Cerebellar cortex (tissue), 1 donor: Measurements from ENCODE around the gene MESD.
"Not testable (repeated sequence)": the region's sequence is repeated elsewhere in the genome, so short reads cannot be mapped to it uniquely, and the experiment has no call there.

Experiments
- DNase-seq: peaks from one replicate; pipeline ENCODE4 v3.0.0-alpha.2; 2015; ENCODE audit warnings: low spot score

Gene MESD

GRCh38 chr15:80965454-80965853, 24.2 kb downstream of the MESD start:
- not testable (repeated sequence) for DNase-seq

- DNase-seq, result no peak
These were observed 30.7 kb downstream of the MESD start for GRCh38 chr15:80958818-80959495.

GRCh38 chr15:80957976-80958375, 31.6 kb downstream of the MESD start:
- DNase-seq, result no peak

GRCh38 chr15:80957556-80957955, 32.1 kb downstream of the MESD start:
- no peak for DNase-seq

- DNase-seq, result not testable (repeated sequence)
These were observed 33.8 kb downstream of the MESD start for GRCh38 chr15:80955571-80956452.

GRCh38 chr15:80953953-80954778, 35.5 kb downstream of the MESD start:
- no peak for DNase-seq

GRCh38 chr15:80953001-80953952, 36.3 kb downstream of the MESD start:
- DNase-seq, result no peak

GRCh38 chr15:80951941-80952340, 37.7 kb downstream of the MESD start:
- no peak for DNase-seq

- DNase-seq, result no peak
These were observed 39.1 kb downstream of the MESD start for GRCh38 chr15:80950291-80951078.

- DNase-seq, result no peak
These were observed 39.9 kb downstream of the MESD start for GRCh38 chr15:80949756-80950155.

GRCh38 chr15:80948651-80949292, 40.8 kb downstream of the MESD start:
- DNase-seq, result no peak

GRCh38 chr15:80946576-80946975, 43.0 kb downstream of the MESD start:
- DNase-seq, result no peak

- no peak for DNase-seq
These were observed 44.0 kb downstream of the MESD start for GRCh38 chr15:80945605-80946004.

- no peak for DNase-seq
These were observed 44.8 kb downstream of the MESD start for GRCh38 chr15:80944818-80945217.

GRCh38 chr15:80942746-80943565, 46.7 kb downstream of the MESD start:
- peak; percentile 87 for DNase-seq

GRCh38 chr15:80942266-80942665, 47.4 kb downstream of the MESD start:
- DNase-seq, result no peak

GRCh38 chr15:80940851-80941250, 48.8 kb downstream of the MESD start:
- DNase-seq, result no peak

- DNase-seq, result no peak
These were observed 49.3 kb downstream of the MESD start for GRCh38 chr15:80940331-80940730.

- no peak for DNase-seq
These were observed 50.4 kb downstream of the MESD start for GRCh38 chr15:80939216-80939615.
